KMS-11 (cell line): Measurements from ENCODE around the gene HYDIN.

Experiments
- H2AFZ ChIP-seq: fragments of 200-600 bp; sonication (generic); 2 replicates; pipeline ENCODE4 v1.6.1; 2016; ENCODE audit warnings: antibody characterized with exemption, mixed run types, low read depth
- H3K27ac ChIP-seq: fragments of 200-600 bp; sonication (generic); 2 replicates; pipeline ENCODE4 v1.6.1; 2016; ENCODE audit warnings: mild to moderate bottlenecking, mixed run types
- H3K27me3 ChIP-seq: fragments of 200-600 bp; sonication (generic); 2 replicates; pipeline ENCODE4 v1.6.1; 2017; ENCODE audit warnings: mild to moderate bottlenecking, low read depth, mixed run types, moderate library complexity; ENCODE audit not compliant: insufficient read depth
- H3K36me3 ChIP-seq: fragments of 200-600 bp; sonication (generic); 2 replicates; pipeline ENCODE4 v1.6.1; 2017; ENCODE audit warnings: mild to moderate bottlenecking, mixed run types; ENCODE audit not compliant: insufficient read depth
- H3K4me1 ChIP-seq: fragments of 200-600 bp; sonication (generic); 2 replicates; pipeline ENCODE4 v1.6.1; 2016; ENCODE audit warnings: mild to moderate bottlenecking, low read depth, mixed run types; ENCODE audit not compliant: poor library complexity, severe bottlenecking
- H3K4me2 ChIP-seq: fragments of 200-600 bp; sonication (generic); 2 replicates; pipeline ENCODE4 v1.7.0; 2016; ENCODE audit warnings: mild to moderate bottlenecking, mixed run types
- H3K4me3 ChIP-seq: fragments of 200-600 bp; sonication (generic); IDR thresholded peaks from 2 replicates; pipeline ENCODE4 v1.6.1; 2017; ENCODE audit warnings: low read depth, low read length, mixed read lengths; ENCODE audit not compliant: insufficient read depth
- H3K79me2 ChIP-seq: fragments of 200-600 bp; sonication (generic); 2 replicates; pipeline ENCODE4 v1.6.1; 2016; ENCODE audit warnings: low read depth, mixed run types; ENCODE audit not compliant: insufficient read depth
- H3K9ac ChIP-seq: fragments of 200-600 bp; sonication (generic); 2 replicates; pipeline ENCODE4 v1.6.1; 2016; ENCODE audit warnings: mild to moderate bottlenecking, mixed run types
- H4K20me1 ChIP-seq: fragments of 200-600 bp; sonication (generic); 2 replicates; pipeline ENCODE4 v1.6.1; 2016; ENCODE audit warnings: mild to moderate bottlenecking, mixed run types; ENCODE audit not compliant: insufficient read depth
- CTCF ChIP-seq: fragments of 200-600 bp; sonication (generic); conservative IDR thresholded peaks from 2 replicates; pipeline ENCODE4 v1.6.1; 2017; ENCODE audit warnings: low read depth, mild to moderate bottlenecking, antibody characterized with exemption, low read length, moderate library complexity, mixed read lengths

HYDIN gene

GRCh38 chr16:71263582-71263981, 33.1 kb upstream of the HYDIN start:
- no peaks in the 10 kb centered on the region for H3K4me1 ChIP-seq
- no peaks in the 10 kb centered on the region for H3K79me2 ChIP-seq
- no peak overlapping the region for H3K27ac ChIP-seq
- H3K4me3 ChIP-seq, result no peak overlapping the region
- H2AFZ ChIP-seq, result no peak overlapping the region
- H3K4me2 ChIP-seq, result no peak overlapping the region
- H4K20me1 ChIP-seq, result no peaks in the 10 kb centered on the region
- H3K9ac ChIP-seq, result no peak overlapping the region
- no peaks in the 10 kb centered on the region for H3K36me3 ChIP-seq
- no peak for TF ChIP-seq CTCF
- no peaks in the 10 kb centered on the region for H3K27me3 ChIP-seq

GRCh38 chr16:71262391-71262790, 31.9 kb upstream of the HYDIN start:
- Histone ChIP-seq H3K9ac (no peak overlapping the region), H3K4me1 (no peaks in the 10 kb centered on the region), H3K27me3 (no peaks in the 10 kb centered on the region), H3K4me2 (no peak overlapping the region), H3K36me3 (no peaks in the 10 kb centered on the region), H2AFZ (no peak overlapping the region), H3K27ac (no peak overlapping the region), H3K79me2 (no peaks in the 10 kb centered on the region), H3K4me3 (no peak overlapping the region), H4K20me1 (no peaks in the 10 kb centered on the region)
- TF ChIP-seq CTCF, result no peak

- Histone ChIP-seq H3K4me2 (no peak overlapping the region), H3K27me3 (no peaks in the 10 kb centered on the region)
These were observed 30.5 kb upstream of the HYDIN start for GRCh38 chr16:71260995-71261394.

DNA sequence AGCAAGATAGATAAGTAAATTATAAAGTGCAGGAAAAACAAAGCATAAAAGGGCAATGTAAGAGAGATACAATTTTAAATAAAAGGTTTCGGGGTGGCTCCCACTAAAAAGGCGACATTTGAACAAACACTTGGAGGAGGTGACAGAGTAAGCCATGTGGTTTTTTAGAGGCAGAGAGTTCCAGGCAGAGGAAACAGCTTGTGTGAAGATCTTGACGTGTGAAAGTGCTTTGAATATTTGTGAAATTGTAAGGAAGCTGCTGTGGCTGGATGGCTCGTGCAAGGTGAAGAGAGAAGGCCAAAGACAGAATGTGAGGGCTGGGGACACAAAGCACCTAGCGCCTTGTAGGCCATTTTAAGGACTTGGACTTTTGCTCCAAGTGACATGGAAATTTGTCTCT, 28.6 kb upstream of the HYDIN start:
- H4K20me1 ChIP-seq, result no peaks in the 10 kb centered on the region
- no peak overlapping the region for H3K9ac ChIP-seq
- H3K4me3 ChIP-seq, result no peak overlapping the region
- H3K36me3 ChIP-seq, result no peaks in the 10 kb centered on the region
- H2AFZ ChIP-seq, result no peak overlapping the region
- no peak overlapping the region for H3K4me2 ChIP-seq
- no peaks in the 10 kb centered on the region for H3K27me3 ChIP-seq
- H3K79me2 ChIP-seq, result no peaks in the 10 kb centered on the region
- no peak for TF ChIP-seq CTCF
- no peaks in the 10 kb centered on the region for H3K4me1 ChIP-seq
- no peak overlapping the region for H3K27ac ChIP-seq

More at GRCh38 chr16:71260995-71261394, 30.5 kb upstream of the HYDIN start:
- H4K20me1 ChIP-seq, result no peaks in the 10 kb centered on the region
- H3K79me2 ChIP-seq, result no peaks in the 10 kb centered on the region
- H3K4me1 ChIP-seq, result no peaks in the 10 kb centered on the region
- no peak overlapping the region for H2AFZ ChIP-seq
- no peak for TF ChIP-seq CTCF
- no peaks in the 10 kb centered on the region for H3K36me3 ChIP-seq
- H3K27ac ChIP-seq, result no peak overlapping the region
- H3K9ac ChIP-seq, result no peak overlapping the region
- no peak overlapping the region for H3K4me3 ChIP-seq
